Fibroblast of villous mesenchyme (primary cell): ENCODE measurements around the gene HSPA4. TPM values are rescaled to one million over a fixed set of nuclear protein-coding genes. Genes with fewer than 3 reads are reported as not detected.
A peak's percentile ranks its signal among the peaks of the same experiment; 100 is the strongest.
"Not testable (repeated sequence)": the region's sequence is repeated elsewhere in the genome, so short reads cannot be mapped to it uniquely, and the experiment has no call there.

ENCODE experiments used
- DNase-seq: peaks from one replicate; pipeline ENCODE4 v3.0.0-alpha.2; 2010; ENCODE audit warnings: low read depth
- H3K4me3 ChIP-seq: 2 replicates; pipeline ENCODE4 v1.5.1; 2011; ENCODE audit warnings: low read depth, mild to moderate bottlenecking, low read length
- total RNA-seq: library from RNA; depleted of rRNA; stranded (reverse); fragments of >200 nt; gene quantifications from 2 replicates; pipeline ENCODE4 v1.2.3, GENCODE V29; 2012
- TF ChIP-seq, protein P1 (sequence below): IDR thresholded peaks from 2 replicates; pipeline ENCODE4 v1.5.1; 2012; ENCODE audit warnings: low read depth, mild to moderate bottlenecking, low read length; ENCODE audit not compliant: insufficient read depth

The HSPA4 gene
- total RNA-seq, 1 donor: 187 TPM

DNA sequence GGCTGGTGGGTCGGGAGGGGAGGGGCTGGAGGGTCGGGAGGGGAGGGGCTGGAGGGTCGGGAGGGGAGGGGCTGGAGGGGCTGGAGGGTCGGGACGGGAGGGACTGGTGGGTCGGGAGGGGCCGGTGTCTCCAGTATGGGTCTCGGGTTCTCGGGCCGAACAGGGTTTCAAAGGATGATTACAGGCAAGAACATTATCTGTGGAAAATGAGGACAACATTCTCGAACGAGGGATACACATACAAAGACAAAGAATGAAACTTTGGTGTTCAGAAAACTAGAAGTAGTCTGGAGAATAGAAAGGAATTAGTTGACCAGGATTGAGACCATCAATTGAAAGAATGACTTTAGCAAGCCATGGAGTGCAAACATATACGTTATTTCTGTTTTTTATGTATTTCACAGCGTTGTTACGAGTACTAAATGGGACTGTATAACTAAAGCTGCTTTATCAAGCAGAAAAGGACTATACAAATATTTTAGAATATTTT, 25.1 kb upstream of the HSPA4 start:
- TF ChIP-seq, protein P1, sequence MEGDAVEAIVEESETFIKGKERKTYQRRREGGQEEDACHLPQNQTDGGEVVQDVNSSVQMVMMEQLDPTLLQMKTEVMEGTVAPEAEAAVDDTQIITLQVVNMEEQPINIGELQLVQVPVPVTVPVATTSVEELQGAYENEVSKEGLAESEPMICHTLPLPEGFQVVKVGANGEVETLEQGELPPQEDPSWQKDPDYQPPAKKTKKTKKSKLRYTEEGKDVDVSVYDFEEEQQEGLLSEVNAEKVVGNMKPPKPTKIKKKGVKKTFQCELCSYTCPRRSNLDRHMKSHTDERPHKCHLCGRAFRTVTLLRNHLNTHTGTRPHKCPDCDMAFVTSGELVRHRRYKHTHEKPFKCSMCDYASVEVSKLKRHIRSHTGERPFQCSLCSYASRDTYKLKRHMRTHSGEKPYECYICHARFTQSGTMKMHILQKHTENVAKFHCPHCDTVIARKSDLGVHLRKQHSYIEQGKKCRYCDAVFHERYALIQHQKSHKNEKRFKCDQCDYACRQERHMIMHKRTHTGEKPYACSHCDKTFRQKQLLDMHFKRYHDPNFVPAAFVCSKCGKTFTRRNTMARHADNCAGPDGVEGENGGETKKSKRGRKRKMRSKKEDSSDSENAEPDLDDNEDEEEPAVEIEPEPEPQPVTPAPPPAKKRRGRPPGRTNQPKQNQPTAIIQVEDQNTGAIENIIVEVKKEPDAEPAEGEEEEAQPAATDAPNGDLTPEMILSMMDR: no peak
- no peak for DNase-seq
- H3K4me3 ChIP-seq: peak overlapping the region; percentile 97

DNA sequence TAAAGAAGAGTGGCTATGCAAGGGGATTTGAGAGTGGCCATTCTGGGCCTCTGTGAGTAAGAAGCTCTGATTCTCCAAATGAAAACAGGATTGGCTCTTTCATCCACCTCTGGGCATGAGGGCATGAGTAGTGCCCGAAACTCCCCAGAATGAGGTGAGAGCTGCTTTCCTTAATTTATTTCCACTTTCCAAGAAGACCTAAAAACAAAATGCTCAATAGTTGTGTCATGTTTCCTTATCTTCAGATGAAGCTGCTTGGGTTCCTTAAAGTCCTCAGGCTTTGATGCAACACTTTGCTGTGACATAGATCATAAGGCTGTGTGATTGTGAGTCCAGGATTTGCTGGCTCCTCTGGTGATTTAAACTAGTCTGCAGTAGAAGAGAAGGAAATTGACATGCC, 22.4 kb upstream of the HSPA4 start:
- TF ChIP-seq, protein P1: no peak
- no peak overlapping the region for H3K4me3 ChIP-seq
- no peak for DNase-seq

DNA sequence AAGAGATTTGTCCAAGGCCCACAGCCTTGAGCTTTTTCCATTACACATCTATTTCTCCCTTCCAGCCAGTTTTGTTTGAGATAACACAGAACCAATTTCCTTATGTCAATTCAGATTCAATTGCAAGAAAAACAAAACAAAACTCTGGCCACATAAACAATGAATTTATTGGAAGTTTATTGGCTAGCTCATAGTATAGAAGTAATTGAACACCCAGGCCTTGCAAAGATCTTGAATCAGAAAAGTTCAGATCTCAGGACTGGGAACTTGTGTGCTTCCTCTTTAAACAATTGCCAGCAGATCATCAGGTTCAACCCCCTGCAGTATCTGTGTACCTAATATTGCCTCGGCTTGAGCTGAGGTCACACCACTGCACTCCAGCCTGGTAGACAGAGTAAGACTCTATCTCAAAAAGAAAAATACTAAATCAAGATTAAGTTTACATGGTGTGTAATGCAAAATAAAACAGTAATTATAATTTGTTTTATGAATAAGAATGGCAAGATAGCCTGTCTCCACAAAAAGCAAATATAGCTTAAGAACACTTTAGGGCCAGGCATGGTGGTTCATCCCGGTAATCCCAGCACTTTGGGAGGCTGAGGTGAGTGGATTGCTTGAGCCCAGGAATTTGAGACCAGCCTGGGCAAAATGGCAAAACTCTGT, 21.3 kb upstream of the HSPA4 start:
- no peak overlapping the region for H3K4me3 ChIP-seq
- no peak for DNase-seq
- TF ChIP-seq, protein P1: no peak

DNA sequence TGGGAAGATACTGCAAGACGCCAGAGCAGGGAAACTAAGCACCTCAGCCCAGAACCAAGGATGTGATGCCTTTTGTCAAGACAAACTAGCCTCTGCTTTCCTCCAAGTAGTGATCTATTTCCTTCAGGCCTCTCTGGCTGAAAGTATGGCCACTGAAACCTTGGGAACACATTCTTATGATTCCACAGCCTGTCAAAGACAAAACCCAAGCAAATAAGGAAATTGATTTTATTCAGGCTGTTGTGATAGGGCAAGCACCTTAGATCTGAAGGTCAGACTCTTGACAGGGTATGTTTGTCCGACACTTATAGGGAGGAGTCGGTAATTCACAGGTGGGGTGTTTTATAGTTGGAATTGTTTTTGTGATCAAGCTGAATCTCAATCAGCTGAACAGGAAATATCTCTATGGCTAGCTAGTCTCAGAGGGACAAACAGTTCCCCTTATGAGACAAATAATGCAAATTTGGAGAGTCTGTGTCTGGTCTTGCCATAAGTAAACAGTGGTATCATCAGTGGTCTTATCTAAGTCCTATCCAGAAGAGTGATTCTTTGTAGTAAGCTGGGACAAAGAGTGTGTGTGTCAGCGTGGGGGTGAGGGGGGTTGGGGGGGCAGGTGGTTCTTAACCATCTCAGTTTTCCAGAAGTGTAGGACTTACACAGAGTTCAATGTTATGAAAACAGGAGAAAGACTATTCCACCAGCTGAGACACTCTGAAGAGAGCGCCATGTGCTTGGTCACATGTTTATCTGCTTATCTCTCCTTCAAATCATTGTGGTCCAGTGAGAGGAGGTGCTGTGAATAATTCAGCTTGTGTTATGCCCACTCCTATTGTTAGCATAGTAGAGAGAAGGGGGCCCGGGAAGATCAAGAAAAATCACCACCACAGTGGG, 18.7 kb upstream of the HSPA4 start:
- TF ChIP-seq, protein P1: no peak
- H3K4me3 ChIP-seq: no peak overlapping the region
- peak; percentile 33 for DNase-seq

DNA sequence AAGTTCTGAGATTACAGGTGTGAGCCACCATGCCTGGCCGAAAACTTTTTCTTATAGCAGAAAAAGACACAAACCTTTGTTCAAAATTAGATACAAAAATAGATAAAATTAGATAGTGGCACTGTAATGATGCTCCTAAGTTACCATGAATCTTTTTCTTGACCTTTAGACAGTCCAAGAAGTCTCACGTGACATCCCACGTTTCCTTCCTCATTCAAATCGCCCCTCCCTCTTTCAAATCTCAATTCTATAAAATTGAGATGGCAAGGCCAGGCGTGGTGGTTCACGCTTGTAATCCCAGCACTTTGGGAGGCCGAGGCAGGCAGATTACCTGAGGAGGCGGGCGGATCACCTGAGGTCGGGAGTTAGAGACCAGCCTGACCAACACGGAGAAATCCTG, 17.7 kb upstream of the HSPA4 start:
- H3K4me3 ChIP-seq: no peak overlapping the region
- TF ChIP-seq, protein P1: no peak
- DNase-seq: no peak

DNA sequence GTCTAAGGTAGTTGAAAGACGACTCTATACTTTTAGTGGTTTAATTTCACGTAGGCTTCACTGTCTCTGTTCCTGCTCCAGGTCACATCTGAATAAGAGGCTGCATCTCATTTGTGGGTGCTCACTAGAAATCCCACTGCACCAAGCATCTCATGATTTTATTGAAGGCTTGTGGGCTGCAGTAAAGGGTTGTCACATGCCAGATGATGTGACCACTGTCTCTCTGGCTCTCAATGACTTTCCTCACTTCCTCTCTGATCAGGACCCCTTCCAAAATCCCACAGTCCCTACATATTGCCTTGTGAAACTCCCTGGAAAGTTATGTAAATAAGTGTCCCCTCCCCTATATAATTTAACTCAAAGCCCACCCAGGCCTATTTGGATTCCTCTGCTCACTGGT, 16.6 kb upstream of the HSPA4 start:
- no peak for DNase-seq
- H3K4me3 ChIP-seq: no peak overlapping the region
- TF ChIP-seq, protein P1: no peak

DNA sequence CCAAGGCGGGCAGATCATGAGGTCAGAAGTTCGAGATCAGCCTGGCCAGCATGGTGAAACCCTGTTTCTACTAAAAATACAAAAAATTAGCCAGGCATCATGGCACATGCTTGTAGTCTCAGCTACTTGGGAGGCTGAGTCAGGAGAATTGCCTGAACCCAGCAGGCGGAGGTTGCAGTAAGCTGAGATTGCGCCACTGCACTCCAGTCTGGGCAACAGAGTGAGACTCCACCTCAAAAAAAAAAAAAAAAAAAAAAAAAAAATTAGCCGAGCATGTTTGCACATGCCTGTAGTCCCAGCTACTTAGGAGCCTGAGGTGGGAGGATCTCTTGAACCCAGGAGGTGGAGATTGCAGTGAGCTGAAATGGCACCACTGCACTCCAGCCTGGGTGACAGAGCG, 15.1 kb upstream of the HSPA4 start:
- not testable (repeated sequence) for DNase-seq, H3K4me3 ChIP-seq
